ENCODE results near the gene PRM2. TPM values are rescaled to one million over a fixed set of nuclear protein-coding genes. Genes with fewer than 3 reads are reported as not detected.
"Not testable (repeated sequence)": the region's sequence is repeated elsewhere in the genome, so short reads cannot be mapped to it uniquely, and the experiment has no call there.

The PRM2 gene
- total RNA-seq, 1 donor from 2014 or later: not detected

DNA sequence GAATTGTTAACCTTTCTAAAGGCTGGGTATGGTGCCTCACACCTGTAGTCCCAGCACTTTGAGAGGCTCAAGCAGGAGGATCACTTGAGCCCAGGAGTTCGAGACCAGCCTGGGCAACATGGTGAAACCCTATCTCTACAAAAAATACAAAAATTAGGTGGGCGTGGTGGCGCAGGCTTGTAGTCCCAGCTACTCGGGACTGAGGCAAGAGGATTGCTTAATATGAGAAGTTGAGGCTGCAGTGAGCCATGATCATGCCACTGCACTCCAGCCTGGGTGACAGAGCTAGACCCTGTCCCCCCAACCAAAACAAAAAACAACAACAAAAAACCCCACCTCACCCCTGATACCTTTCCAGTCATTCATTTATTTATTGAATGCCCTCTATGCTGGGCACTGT lies 13.4 kb upstream of the PRM2 start:
- DNase-seq (ENCODE audit: low read depth, low spot score): not testable (repeated sequence)

DNA sequence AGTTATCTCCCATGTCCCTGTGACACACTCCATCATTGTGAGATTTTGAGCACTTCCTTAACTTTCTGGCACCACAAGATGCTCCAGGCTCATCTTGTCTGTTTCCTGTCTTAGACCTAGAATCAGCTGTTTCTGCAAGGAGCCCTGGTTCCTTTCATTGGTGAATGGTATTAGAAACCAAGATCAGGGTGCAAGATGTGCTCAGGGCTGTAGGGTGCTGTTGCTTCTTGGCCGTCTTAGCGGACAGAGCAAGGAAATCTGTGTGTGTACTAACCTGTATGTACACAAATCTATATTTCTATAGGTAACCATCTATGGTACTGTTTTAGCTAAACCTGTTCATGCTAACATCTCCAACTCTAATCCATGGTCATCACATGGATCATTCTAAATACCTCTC lies 12.9 kb upstream of the PRM2 start:
- no peak for DNase-seq (ENCODE audit: low read depth, low spot score)

DNA sequence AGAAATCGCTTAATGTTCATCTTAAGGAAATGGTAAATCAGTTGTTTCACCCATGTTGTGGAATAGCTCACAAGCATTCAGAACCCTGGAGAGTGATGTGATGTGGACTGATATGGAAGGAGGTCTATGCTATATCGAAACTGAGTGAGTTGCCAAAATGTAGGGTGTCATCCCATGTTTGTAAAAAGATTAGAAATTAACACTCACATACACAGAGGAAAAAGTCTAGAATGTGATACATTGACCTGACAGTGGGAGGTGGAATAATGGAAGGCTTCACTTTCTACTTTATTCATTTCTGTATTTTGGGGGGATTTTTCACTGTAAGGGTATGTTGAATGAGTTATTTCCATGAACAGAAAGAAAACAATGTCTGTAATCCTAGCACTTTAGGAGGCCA lies 9.6 kb upstream of the PRM2 start:
- DNase-seq (ENCODE audit: low read depth, low spot score): no peak

DNA sequence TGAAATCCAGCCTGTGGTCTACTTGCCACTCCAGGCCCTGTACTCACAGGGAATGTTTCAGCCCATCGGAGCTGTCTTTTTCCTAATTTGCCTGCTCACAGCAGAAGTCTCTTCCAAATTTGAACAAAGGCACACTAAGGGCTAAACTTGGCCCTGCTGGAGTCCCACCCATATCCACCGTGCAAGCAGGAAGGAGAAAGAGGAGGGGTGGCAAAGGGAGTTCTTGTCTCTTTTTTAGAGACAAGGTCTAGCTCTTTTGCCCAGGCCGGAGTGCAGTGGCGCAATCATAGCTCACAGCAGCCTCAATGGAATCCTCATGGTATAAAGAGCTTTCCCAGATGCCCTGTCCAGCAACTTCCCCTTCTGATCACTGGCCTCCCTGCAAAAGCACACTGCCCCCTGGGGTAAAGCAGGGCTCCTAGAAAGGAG lies 7.6 kb upstream of the PRM2 start:
- no peak for DNase-seq (ENCODE audit: low read depth, low spot score)

DNA sequence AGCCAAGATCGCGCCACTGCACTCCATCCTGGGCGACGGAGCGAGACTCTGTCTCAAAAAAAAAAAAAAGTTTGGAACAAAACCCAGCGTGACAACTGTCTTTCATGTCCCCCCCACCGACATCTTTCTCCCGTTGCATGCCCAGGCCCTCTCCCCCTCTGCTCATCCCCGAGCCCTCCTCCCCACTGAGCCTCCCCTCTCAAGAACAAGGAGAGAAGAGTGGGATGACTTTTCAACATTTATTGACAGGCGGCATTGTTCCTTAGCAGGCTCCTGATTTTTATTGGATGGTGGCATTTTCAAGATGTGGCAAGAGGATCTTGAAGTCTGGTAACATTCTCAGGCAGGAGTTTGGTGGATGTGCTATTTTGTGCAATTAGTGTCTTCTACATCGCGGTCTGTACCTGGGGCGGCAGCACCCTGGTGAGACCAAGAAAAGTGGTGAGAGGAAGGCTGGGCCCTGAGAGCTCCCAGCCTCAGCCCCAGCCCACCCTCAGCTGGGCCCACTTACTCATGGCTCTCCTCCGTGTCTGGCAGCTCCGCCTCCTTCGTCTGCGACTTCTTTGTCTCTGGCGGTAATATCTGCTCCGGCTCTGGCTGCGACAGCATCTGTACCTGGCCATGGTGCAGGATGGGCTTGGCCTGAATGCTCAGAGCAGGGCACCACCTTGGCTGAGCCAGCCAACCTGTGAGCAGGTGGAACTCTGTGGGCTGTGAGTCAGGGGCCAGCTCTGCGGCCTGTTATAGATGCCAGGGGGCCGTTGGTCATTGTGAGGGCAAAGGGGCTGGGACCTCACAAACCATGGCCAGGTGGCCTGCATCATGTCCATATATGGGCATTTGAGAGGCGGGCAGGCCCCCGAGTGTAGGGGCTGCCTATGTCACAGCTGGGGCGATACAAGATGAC lies 4.6 kb upstream of the PRM2 start, which contains the start of gene PRM1:
PRM1 (minus strand) TSS at position 715 of the 907 bp plus-strand sequence; CDS start at position 623, 92 bp downstream.
- no peak for DNase-seq (ENCODE audit: low read depth, low spot score)

DNA sequence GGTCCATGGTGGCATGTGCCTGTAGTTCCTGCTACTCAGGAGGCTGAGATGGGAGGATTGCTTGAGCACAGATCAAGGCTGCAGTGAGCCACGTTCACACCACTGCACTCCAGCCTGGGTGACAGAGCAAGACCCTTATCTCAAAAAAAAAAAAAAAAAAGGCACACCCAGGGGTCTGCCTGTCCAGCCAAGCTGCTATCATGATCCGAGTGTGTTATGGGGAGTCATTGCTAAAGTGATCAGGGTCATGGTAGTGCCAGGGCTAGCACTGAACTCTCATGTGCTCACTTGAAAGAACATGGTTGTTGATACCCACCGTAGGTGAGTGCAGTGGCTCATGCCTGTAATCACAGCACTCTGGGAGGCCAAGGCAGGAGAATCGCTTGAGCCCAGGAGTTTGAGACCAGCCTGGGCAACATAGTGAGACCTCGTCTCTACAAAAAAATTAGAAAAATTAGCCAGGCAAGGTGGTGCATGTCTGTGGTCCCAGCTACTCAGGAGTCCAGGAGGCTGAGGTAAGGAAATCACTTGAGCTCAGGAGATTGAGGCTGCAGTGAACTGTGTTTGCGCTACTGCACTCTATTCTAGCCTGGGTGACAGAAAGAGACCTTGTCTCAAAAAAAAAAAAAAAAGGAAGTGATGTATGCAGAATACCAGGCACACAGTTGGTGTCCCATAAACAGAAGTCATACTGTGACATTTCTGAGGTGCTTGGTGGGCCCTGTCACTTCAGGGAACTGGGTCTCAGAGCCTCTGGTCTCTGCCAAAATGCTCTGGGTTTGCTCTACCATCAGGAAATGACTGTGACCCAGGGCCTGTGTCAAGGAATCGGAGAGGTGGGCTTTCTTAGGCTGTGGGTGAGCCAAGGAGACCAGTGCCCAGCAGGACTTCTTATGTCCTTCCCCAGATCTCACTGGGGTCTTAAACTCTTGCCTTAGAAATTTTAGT lies 2.7 kb upstream of the PRM2 start:
- no peak for DNase-seq (ENCODE audit: low read depth, low spot score)

DNA sequence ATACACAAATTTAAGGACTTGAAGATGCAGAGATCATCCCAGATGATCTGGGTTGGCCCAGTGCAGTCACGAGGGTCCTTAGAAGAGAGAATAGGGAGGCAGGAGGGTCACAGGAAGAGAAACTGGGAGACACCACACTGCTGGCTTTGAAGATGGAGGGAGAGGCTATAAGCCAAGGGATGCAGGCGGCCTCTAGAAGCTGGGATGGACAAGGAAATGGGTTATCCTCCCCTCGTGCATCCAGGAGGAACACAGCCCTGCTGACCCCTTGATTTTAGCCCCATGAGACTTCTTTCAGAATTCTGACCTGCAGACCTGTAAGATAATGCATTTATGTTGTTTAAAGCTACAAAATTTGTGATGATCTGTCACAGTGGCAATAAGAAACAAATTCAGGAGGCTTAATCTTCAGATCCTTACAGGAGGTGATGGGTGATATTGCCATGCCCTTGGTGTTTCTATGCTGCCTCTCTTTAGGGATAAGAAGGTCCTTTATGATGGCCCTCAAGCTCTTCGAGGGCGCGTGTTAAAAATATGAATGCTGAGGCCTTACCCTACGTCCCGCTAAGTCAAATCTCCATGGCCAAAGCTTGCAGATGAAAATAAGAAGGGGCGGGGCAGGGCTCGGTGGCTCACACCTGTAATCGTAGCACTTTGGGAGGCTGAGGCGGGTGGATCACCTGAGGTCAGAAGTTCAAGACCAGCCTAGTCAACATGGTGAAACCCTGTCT lies 1.5 kb upstream of the PRM2 start:
- DNase-seq (ENCODE audit: low read depth, low spot score): no peak

DNA sequence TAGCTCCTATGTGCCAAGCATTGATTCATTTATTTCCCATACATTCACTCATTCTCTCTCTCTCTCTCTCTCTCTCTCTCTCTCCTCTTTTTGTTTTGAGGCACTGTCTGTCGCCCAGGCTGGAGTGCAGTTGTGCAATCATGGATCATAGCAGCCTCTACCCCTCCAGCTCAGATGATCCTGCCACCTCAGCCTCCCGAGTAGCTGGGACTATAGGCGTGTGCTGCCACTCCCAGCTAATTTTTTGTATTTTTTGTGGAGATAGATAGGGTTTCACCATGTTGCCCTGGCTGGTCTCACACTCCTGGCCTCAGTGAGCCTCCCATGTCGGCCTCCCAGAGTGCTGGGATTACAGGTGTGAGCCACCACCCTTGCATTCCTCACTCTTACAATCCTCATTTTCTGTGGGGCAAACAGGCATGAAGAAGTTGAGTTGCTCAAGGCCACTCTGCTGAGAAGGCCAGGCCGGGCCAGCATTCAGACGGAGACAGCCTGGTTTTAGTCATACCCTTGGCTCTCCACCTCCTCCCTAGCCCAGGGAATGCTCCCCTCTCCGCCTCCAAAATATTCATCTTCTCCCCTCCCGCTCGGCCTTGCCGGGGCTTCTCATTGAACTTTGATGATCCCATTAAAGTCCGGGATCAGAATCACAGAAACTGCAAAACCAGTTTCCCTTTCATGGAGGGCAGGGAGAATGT lies 765 bp upstream of the PRM2 start:
- DNase-seq (ENCODE audit: low read depth, low spot score): no peak

DNA sequence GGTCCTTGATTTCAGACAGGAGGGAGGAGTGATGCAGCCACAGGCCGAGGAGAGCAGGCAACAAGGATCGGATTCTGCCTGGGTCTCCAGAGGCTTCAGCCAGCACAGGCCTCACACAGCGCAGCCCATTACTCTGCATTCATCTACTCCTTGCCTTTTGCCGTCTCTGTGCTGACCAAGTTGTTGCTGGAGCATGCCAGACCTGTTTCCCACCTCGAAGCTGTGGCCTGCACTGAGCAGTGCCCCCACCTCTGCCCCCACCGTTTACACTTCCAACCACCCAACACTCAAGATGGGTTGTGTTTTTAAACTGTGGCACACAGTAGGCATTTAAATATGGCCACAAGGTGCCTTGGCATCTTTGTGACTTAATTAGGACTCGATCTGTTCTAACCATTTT lies 1.3 kb downstream of the PRM2 start:
- DNase-seq (ENCODE audit: low read depth, low spot score): no peak

DNA sequence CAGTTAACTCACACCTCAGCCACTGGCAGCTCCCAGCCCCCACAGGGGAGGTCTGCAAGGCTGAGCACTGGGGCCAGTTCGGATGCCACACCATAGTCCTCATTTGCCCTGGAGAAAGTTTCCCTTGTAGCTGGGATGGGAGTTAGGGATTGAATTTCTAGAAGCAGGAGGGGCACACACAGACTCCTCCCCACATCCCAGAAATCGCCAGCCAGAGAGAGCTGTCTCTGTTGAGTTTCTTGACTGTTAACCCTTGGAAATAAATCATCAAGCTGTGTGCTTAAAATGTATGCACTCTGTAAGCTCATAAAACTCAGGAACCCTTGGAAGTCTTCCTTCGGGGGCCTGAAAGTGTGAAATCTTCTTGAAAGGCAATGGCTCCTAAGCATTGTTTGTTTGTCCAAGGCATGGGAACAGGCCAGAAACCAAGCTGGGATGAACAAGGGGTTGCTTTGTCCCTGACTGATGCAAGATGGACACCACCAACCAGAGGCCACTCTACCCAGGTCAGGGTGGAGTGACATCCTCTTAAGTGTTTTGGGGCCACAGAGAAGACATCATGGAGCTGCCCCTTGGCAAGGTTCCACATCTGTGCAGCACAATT lies 2.5 kb downstream of the PRM2 start:
- DNase-seq (ENCODE audit: low read depth, low spot score): no peak

DNA sequence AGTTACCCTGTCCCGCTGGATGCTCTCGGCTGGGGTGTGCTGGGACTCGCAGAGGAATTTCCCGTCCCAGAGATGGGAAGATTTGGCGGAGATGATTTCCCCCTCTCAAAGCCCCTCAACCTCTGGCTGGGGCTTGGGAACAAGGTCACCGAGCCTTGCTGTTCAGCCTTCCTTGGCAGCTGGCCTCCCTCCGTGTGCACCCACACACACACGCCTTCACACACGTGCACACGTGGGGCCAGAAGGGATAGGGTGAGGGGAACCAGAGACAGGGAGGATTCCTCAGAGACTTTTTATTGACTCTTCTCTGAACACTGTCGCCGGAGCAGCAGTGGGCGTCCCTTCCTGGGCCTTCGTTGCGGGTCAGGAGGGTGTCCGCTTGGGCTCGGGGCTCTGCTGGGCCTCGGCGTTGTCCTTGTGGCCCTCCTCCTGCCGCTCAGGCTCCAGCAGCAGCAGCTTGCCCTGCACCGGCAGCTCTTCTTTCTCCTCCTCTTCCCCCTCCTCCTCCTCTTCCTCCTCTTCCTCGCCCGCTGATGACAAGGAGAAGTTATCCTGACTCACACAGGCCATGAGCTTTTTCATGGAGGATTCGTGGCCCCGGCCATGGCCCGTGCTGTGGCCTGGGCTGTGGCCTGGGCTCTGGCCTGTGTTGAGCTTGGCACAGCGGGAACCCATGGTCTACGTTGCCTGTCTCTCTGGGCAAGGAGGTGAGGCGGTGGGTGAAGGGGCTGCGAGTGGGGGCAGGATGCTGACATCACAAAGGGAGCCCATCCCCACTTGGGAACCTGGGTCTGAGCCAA lies 3.2 kb downstream of the PRM2 start, which contains the start of gene PRM3:
PRM3 (minus strand) TSS at position 709 of the 800 bp plus-strand sequence; CDS start at position 675, 34 bp downstream.
- DNase-seq (ENCODE audit: low read depth, low spot score): no peak

DNA sequence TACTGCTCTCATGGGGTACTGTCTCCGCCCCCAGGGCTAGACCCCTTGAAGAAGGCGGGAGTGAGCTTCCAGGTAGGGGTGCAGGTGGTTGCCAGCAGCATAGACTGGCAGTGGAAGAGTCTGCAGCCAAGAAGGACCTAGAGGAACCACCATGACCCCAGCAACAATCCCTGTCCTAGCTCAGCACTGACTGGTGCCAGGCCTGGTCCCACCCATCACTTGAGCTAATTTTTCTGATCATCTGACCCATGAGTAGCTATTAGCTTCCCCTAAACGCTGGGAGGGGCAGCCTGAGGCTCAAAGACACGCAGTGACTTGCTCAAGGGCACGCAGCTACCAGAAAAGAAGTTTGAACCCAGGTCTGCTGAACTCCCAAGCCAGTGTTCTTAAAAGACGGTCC lies 3.8 kb downstream of the PRM2 start:
- DNase-seq (ENCODE audit: low read depth, low spot score): no peak

DNA sequence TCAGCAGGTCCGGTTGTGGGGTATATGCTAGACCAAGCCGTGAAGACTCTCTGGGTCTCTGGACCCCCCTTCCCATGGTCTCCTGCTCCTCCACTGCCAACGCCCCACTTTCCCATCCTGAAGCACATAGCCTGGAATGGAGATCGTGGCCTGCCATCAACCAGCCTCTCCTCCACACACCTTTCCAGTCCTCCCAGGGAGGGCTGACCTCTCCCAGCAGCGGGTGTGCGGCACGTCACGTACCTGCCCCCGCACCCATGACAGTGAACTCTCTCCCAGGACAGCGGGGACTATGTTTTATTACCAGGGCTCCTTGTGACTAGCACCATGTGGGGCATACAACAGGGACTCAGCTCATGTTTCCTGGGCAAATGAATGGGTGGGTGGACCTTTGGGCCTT lies 4.7 kb downstream of the PRM2 start:
- no peak for DNase-seq (ENCODE audit: low read depth, low spot score)

DNA sequence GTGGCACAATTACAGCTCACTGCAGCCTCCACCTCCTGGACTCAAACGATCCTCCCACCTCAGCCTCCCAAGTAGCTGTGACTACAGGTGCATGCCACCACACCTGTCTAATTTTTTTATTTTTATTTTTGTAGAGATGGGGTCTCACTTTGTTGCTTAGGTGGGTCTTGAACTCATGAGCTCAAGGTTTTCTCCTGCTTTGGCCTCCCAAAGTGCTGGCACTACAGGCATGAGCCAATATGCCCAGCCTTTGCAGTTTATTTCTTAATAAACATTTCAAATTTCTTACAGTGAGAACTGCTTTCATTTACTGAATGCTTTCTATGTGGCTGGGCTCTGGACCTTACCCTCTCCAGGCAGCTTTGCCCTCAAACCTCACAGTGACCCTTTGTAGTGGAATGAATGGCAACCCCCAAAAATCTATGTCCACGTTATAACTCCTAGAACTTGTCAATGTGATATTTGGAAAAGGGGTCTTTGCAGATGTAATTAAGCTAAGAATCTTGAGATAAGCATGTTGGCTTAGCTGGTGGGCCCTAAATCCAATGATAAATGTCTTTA lies 5.6 kb downstream of the PRM2 start:
- DNase-seq (ENCODE audit: low read depth, low spot score): no peak

DNA sequence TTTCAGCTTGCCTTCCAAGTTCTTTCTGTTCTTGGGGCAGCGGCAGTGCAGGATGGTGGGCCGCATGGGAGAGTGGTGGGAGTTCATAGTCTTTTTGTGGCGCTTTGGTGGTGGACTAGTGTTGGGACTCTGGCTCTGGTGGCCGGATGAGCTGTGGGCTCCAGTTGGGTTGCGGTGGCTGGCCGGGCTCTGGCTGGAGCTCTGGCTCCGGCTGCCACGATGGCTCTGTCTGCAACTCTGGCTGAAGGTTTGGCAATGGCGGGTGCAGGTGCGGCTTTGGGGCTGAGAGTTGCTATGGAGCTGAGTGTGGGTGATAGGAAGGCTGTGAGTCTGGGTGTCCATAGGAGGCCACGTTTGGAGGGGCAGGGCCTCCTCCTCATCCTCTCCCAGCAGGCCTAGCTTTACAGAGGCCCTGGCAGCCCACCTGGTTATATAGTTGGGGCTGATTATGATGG lies 7.3 kb downstream of the PRM2 start, which contains the start of gene TNP2:
TNP2 (minus strand) TSS at position 405 of the 455 bp plus-strand sequence; CDS start at position 342, 63 bp downstream.
- DNase-seq (ENCODE audit: low read depth, low spot score): no peak

DNA sequence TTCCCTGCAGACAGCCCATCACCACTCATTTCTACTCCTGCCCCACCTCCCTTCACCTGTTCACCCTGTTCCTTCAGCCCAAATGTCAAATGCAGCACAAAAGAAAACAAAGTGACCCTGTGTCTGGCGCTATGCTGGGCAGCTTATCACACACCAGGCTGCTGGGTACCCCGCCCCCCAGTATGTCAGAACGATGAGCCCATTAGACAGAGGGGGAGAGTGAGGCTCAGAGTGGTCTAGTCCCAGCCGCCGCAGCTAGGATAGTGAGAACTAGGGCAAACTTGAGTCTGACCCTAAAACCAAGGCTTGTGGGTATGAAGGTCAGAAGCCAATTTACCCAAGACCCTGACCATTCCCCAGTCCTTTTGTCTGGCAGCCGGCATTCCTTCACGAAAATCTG lies 11.2 kb downstream of the PRM2 start:
- no peak for DNase-seq (ENCODE audit: low read depth, low spot score)

DNA sequence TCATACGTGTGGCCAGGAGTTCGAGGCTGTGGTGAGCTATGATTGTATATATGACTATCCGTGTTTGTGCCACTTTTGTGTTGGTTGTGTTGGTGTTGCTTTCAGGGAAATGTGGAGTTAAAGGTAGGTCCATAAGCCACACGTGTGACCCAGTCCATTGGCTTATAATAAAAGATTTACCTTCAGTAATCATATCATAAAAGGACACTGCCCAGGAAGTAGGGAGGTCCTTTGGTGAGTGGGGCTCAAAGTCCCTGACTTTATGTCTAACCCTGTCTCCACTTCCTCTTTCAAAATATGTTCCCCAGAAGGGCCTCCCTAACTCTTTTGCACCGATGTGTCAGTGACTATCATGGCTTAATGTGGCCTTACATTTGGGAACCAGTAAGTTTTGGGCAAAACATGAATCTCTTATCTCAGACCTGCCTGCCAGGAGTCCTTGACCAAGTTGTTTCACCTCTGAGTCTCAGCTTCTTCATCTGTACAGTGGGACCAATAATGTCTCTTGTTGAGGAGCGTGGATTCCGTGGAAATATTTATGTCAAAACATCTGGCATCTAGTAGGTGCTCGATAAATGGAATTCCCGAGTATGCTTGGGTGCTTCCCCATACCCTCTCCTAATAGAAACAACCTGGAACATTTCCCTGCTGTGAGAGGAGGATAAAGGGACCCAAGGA lies 12.0 kb downstream of the PRM2 start:
- DNase-seq (ENCODE audit: low read depth, low spot score): no peak

DNA sequence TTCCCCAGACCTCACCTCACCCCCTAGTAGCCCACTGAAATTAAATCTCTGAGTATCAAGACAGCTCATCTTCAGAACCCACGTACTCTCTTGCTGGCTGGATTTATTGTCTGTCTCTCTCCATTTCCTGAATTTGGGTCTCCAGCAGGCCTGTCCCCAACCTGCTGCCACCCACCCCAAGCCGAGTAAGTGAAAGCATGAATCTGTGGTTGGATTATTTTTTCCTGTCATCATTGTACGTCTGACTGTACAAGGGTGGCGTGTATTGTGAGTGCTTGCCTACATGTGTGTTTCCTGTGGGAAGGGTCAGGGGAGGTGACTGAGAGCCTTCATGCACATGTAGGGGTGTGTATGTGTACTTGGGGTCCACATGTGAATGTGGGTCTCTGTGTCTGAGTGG lies 12.5 kb downstream of the PRM2 start:
- DNase-seq (ENCODE audit: low read depth, low spot score): no peak

Measured in pulmonary artery endothelial cell (primary cell).